ENCODE data around the gene DLGAP4.

DLGAP4 gene

GRCh38 chr20:36305602-36306551, at the start of gene DLGAP4:
TSS of gene DLGAP4 (plus strand) at chr20:36306339. CDS start at chr20:36431718, 125,379 bp downstream.
- no peak for DNase-seq (ENCODE audit: low read depth, low spot score)

GRCh38 chr20:36259177-36260061, 46.7 kb upstream of the DLGAP4 start:
- DNase-seq (ENCODE audit: low read depth, low spot score): no peak

GRCh38 chr20:36260316-36260715, 45.8 kb upstream of the DLGAP4 start:
- no peak for DNase-seq (ENCODE audit: low read depth, low spot score)

- no peak for DNase-seq (ENCODE audit: low read depth, low spot score)
Measured at GRCh38 chr20:36261389-36262105, 44.6 kb upstream of the DLGAP4 start.

- no peak for DNase-seq (ENCODE audit: low read depth, low spot score)
Measured at GRCh38 chr20:36262440-36262839, 43.7 kb upstream of the DLGAP4 start.

GRCh38 chr20:36264426-36265246, 41.5 kb upstream of the DLGAP4 start:
- no peak for DNase-seq (ENCODE audit: low read depth, low spot score)

GRCh38 chr20:36266189-36266588, 40.0 kb upstream of the DLGAP4 start:
- DNase-seq (ENCODE audit: low read depth, low spot score): no peak

GRCh38 chr20:36267605-36268381, 38.3 kb upstream of the DLGAP4 start:
- no peak for DNase-seq (ENCODE audit: low read depth, low spot score)

GRCh38 chr20:36268440-36269342, 37.4 kb upstream of the DLGAP4 start:
- DNase-seq (ENCODE audit: low read depth, low spot score): no peak

GRCh38 chr20:36269507-36269906, 36.6 kb upstream of the DLGAP4 start:
- no peak for DNase-seq (ENCODE audit: low read depth, low spot score)

- no peak for DNase-seq (ENCODE audit: low read depth, low spot score)
Measured at GRCh38 chr20:36270744-36271638, 35.1 kb upstream of the DLGAP4 start.

GRCh38 chr20:36271639-36272546, 34.2 kb upstream of the DLGAP4 start:
- no peak for DNase-seq (ENCODE audit: low read depth, low spot score)

GRCh38 chr20:36272547-36273220, 33.5 kb upstream of the DLGAP4 start:
- no peak for DNase-seq (ENCODE audit: low read depth, low spot score)

GRCh38 chr20:36273414-36274180, 32.5 kb upstream of the DLGAP4 start:
- DNase-seq (ENCODE audit: low read depth, low spot score): no peak

- no peak for DNase-seq (ENCODE audit: low read depth, low spot score)
Measured at GRCh38 chr20:36274181-36274841, 31.8 kb upstream of the DLGAP4 start.
